ENCODE measurements around the gene ARPC2. TPM values are rescaled to one million over a fixed set of nuclear protein-coding genes. Genes with fewer than 3 reads are reported as not detected.

ARPC2 gene
- total RNA-seq, 4 donors from 2014 or later = 275 to 314 (median 287) TPM

DNA sequence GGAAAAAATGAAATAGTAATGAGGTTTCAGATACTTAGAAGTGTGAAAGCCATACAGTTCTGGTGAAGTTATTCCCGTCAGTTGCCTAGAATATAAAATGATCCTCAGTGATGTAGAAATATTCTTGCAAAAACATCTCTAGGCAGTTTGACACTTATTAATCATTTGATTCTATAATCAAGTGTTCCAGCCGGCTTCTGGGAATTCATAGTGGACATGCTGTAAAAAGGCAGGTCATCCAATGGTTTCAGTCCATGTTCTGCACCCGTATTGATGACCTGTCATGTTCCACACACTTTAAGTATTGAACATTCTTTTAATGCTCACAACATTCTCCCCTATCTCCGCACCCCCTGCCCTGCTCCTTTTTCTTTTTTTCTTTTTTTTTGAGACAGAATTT, 19.8 kb downstream of the ARPC2 start:
- peaks cover 0 to 19% (median 0%) of the 10 kb centered on the region in 3 donors for H3K4me1 ChIP-seq
- no peak for ATAC-seq
- 71 to 84% methylated on average over 2 to 4 of the region's 4 CpGs for WGBS, 2 donors (ENCODE audit: low coverage in 1 of 2)
- H3K27me3 ChIP-seq = no peaks in the 10 kb centered on the region
- no peak overlapping the region for H3K4me3 ChIP-seq
- H3K36me3 ChIP-seq = peaks cover 3 to 97% of the 10 kb centered on the region in 2 donors
- H3K27ac ChIP-seq = no peak overlapping the region
- TF ChIP-seq, protein P1, sequence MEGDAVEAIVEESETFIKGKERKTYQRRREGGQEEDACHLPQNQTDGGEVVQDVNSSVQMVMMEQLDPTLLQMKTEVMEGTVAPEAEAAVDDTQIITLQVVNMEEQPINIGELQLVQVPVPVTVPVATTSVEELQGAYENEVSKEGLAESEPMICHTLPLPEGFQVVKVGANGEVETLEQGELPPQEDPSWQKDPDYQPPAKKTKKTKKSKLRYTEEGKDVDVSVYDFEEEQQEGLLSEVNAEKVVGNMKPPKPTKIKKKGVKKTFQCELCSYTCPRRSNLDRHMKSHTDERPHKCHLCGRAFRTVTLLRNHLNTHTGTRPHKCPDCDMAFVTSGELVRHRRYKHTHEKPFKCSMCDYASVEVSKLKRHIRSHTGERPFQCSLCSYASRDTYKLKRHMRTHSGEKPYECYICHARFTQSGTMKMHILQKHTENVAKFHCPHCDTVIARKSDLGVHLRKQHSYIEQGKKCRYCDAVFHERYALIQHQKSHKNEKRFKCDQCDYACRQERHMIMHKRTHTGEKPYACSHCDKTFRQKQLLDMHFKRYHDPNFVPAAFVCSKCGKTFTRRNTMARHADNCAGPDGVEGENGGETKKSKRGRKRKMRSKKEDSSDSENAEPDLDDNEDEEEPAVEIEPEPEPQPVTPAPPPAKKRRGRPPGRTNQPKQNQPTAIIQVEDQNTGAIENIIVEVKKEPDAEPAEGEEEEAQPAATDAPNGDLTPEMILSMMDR (IDR thresholded peaks at IDR 0.05) = no peak
- no peak for TF ChIP-seq POLR2A (IDR thresholded peaks at IDR 0.05)
- TF ChIP-seq POLR2AphosphoS5 (IDR thresholded peaks at IDR 0.05) = no peak
- no peak for TF ChIP-seq EP300 (IDR thresholded peaks at IDR 0.05)
- H3K9me3 ChIP-seq = no peaks in the 10 kb centered on the region

DNA sequence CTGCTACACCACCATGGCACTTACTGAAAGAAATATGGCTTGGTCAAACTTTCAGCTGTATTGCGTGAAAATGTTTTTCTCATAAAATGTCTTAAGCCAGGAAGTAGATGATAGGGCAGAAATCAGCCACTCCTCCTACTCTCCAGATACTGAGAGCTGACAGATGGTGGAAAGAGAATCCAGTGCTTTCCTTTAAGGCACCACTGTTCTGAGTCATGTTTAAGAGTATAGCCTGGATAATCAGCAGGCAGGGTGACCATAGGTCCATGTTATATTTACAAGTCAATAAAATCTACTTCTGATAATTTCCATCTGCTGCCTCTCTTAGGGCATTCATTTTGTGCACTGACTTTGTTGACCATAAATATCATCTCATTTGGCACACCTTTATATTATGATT, 21.9 kb downstream of the ARPC2 start:
- H3K27ac ChIP-seq = no peak overlapping the region

DNA sequence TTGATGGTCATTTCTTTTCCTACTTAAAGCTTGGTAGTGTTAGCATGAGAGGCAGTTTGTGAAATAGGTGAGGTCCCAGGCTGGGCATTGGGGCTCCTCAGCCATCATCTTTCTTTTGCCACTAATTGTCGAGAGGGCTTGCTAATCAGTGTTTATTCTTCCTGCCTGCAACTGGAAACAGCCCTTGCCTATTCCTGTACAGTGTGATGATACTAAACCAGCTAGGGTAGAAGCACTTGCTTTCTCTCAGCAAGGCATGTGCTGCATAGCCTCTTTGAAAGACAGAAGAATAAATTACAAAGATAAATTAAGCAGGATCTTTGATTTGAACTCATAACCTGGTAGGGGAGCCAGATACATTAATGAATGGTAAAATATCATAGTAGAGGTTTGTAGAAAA, 27.2 kb downstream of the ARPC2 start:
- Histone ChIP-seq H3K36me3 (peaks cover 3 to 99% of the 10 kb centered on the region in 2 donors), H3K27me3 (no peaks in the 10 kb centered on the region), H3K27ac (no peak overlapping the region), H3K4me1 (peaks cover 0 to 14% (median 0%) of the 10 kb centered on the region in 3 donors), H3K9me3 (no peaks in the 10 kb centered on the region), H3K4me3 (no peak overlapping the region)
- ATAC-seq = no peak
- TF ChIP-seq EP300 (IDR thresholded peaks at IDR 0.05) = no peak
- TF ChIP-seq POLR2AphosphoS5 (IDR thresholded peaks at IDR 0.05) = no peak
- no peak for TF ChIP-seq POLR2A (IDR thresholded peaks at IDR 0.05)
- 30% methylated on average over 1 of the region's 1 CpG; no CpG with 5 or more reads in 1 of the 2 donors for WGBS, 2 donors (ENCODE audit: low coverage in 1 of 2)

More for the DNA sequence above, 21.9 kb downstream of the ARPC2 start:
- Histone ChIP-seq H3K36me3 (peaks cover 3 to 99% of the 10 kb centered on the region in 2 donors), H3K9me3 (no peaks in the 10 kb centered on the region), H3K4me1 (peaks cover 0 to 16% (median 0%) of the 10 kb centered on the region in 3 donors), H3K27me3 (no peaks in the 10 kb centered on the region), H3K4me3 (no peak overlapping the region)
- WGBS, 2 donors (ENCODE audit: low coverage in 1 of 2) = 80 to 88% methylated on average over 1 of the region's 1 CpG
- TF ChIP-seq EP300 (IDR thresholded peaks at IDR 0.05) (no peak), POLR2AphosphoS5 (IDR thresholded peaks at IDR 0.05) (no peak)
- TF ChIP-seq, protein P1 (IDR thresholded peaks at IDR 0.05) = no peak
- no peak for ATAC-seq

DNA sequence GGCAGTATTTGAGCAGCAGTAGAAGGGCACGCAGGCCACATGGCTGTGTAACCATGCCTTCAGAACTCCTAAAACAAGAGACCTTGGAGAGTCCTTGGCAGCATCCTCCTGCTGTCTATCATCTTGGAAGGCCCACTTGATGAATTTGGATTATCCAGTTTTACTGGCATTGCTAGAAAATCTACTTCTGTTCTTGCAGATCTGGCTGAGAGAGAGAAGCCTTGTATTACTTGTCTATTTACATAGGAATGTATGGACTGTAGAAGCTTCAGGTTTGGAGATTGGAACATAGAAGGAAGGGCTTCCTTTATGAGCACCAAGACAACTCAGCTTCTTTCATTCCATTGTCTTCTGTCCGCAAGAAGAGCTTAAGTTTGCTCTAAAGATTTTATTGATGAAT, 27.7 kb downstream of the ARPC2 start:
- no peaks in the 10 kb centered on the region for H3K27me3 ChIP-seq
- peaks cover 7 to 99% of the 10 kb centered on the region in 2 donors for H3K36me3 ChIP-seq
- WGBS, 2 donors (ENCODE audit: low coverage in 1 of 2) = 62 to 94% methylated on average over 2 of the region's 2 CpGs
- TF ChIP-seq, protein P1 (IDR thresholded peaks at IDR 0.05) = no peak
- TF ChIP-seq POLR2AphosphoS5 (IDR thresholded peaks at IDR 0.05) (no peak), POLR2A (IDR thresholded peaks at IDR 0.05) (no peak), EP300 (IDR thresholded peaks at IDR 0.05) (no peak)
- H3K4me1 ChIP-seq = peaks cover 0 to 14% (median 0%) of the 10 kb centered on the region in 3 donors
- ATAC-seq = no peak
- no peak overlapping the region for H3K27ac ChIP-seq
- H3K9me3 ChIP-seq = no peaks in the 10 kb centered on the region
- H3K4me3 ChIP-seq = no peak overlapping the region

DNA sequence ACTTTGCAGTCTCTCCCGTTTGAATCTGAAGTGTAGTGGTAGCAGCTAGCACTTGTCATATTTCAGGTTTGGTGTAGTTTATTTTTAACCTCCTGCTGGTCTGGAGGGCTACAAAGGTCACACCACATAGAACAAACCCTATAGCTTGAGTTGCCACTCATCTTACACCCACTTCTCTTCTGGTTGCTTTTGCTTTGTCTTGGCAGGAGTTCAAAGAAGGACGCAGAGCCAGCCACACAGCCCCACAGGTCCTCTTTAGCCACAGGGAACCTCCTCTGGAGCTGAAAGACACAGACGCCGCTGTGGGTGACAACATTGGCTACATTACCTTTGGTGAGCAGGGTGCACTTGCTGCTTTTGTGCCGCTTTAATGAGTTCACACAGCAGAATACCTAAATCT, 28.2 kb downstream of the ARPC2 start:
- Histone ChIP-seq H3K27me3 (no peaks in the 10 kb centered on the region), H3K4me1 (peaks cover 0 to 14% (median 0%) of the 10 kb centered on the region in 3 donors), H3K9me3 (no peaks in the 10 kb centered on the region), H3K36me3 (peaks cover 4 to 99% of the 10 kb centered on the region in 2 donors), H3K27ac (no peak overlapping the region), H3K4me3 (no peak overlapping the region)
- WGBS, 2 donors (ENCODE audit: low coverage in 1 of 2) = 73 to 83% methylated on average over 2 of the region's 5 CpGs
- ATAC-seq = no peak
- TF ChIP-seq EP300 (IDR thresholded peaks at IDR 0.05) (no peak), POLR2AphosphoS5 (IDR thresholded peaks at IDR 0.05) (no peak), POLR2A (IDR thresholded peaks at IDR 0.05) (no peak)
- TF ChIP-seq, protein P1 (IDR thresholded peaks at IDR 0.05) = no peak

Measured in gastroesophageal sphincter (tissue), 4 donors.